ENCODE results near the gene ABCA2. TPM values are rescaled to one million over a fixed set of nuclear protein-coding genes. Genes with fewer than 3 reads are reported as not detected.

The ABCA2 gene
- total and polyA plus RNA-seq, 8 donors = 20.8 to 34.8 (median 29.8) TPM

- no peaks in the 10 kb centered on the region for H3K27me3 ChIP-seq
- H3K36me3 ChIP-seq = no peaks in the 10 kb centered on the region
- peaks cover 0 to 10% of the 10 kb centered on the region in 2 donors for H3K4me1 ChIP-seq
- TF ChIP-seq CTCF (IDR thresholded peaks at IDR 0.05) = no peak
- intact Hi-C loops (cut with DNase I) = no loop called here
- no peak overlapping the region for H3K27ac ChIP-seq
- H3K9me3 ChIP-seq = no peaks in the 10 kb centered on the region
- no peak overlapping the region for H3K4me3 ChIP-seq
- ATAC-seq = no peak
- no peak for DNase-seq
These were observed 68.9 kb downstream of the ABCA2 start for GRCh38 chr9:136958898-136959850.

DNA sequence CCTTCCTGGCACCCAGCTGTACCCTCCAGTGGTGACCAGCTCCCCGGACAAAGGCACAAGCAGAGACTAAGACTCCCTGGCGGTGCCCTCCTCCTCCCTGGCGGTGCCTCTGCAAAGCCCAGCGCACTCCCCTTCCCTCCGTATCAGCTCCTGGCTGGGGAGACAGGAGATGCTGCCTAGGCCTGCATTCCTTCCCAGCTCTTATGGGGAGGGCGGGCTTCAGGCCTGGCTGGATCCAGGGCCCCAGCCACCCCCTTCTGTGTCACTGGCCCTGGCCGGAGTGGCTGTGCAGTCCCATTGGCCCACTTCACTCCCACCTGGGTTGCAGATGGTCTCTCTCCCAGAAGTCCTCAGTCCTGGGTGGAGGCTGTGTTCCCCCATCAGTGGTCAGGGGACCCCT is 69.6 kb downstream of the ABCA2 start:
- no peaks in the 10 kb centered on the region for H3K27me3 ChIP-seq
- TF ChIP-seq CTCF (IDR thresholded peaks at IDR 0.05) = no peak
- intact Hi-C loops (cut with DNase I) = no loop called here
- H3K36me3 ChIP-seq = no peaks in the 10 kb centered on the region
- H3K27ac ChIP-seq = no peak overlapping the region
- no peak overlapping the region for H3K4me3 ChIP-seq
- peaks cover 0 to 7% of the 10 kb centered on the region in 2 donors for H3K4me1 ChIP-seq
- H3K9me3 ChIP-seq = no peaks in the 10 kb centered on the region
- DNase-seq = no peak
- no peak for ATAC-seq

DNA sequence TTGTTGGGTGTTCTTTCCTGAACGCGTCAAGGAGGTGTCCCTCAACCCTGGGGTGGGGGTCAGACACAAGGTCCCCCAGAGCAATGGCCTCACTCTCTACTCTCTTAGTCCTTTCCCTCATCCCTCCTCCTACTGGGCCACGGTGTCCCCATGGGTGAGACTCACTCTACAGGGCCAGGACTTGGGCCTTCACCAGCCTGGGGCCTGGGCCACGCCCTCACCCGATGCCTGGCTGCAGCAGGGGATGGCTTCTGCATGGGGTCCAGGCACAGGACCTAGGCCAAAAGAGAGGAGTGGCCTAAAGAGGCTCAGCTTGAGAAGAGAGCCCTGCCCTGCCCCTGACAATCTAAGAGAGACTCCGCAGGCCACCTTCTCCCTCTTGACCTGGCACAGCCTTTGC is 70.1 kb downstream of the ABCA2 start:
- H3K4me3 ChIP-seq = no peak overlapping the region
- no peak overlapping the region for H3K27ac ChIP-seq
- ATAC-seq = no peak
- peak in 1 of 4 donors; percentile 53 for DNase-seq
- TF ChIP-seq CTCF (IDR thresholded peaks at IDR 0.05) = no peak
- peaks cover 0 to 7% of the 10 kb centered on the region in 2 donors for H3K4me1 ChIP-seq
- H3K27me3 ChIP-seq = no peaks in the 10 kb centered on the region
- intact Hi-C loops (cut with DNase I) = no loop called here
- H3K9me3 ChIP-seq = no peaks in the 10 kb centered on the region
- H3K36me3 ChIP-seq = no peaks in the 10 kb centered on the region

GRCh38 chr9:136957461-136957860 is 70.6 kb downstream of the ABCA2 start:
- Histone ChIP-seq H3K4me3 (no peak overlapping the region), H3K27me3 (no peaks in the 10 kb centered on the region), H3K36me3 (no peaks in the 10 kb centered on the region), H3K9me3 (no peaks in the 10 kb centered on the region), H3K27ac (no peak overlapping the region), H3K4me1 (peaks cover 0 to 7% of the 10 kb centered on the region in 2 donors)
- ATAC-seq = no peak
- intact Hi-C loops (cut with DNase I) = no loop called here
- DNase-seq = no peak
- TF ChIP-seq CTCF (IDR thresholded peaks at IDR 0.05) = no peak

Other genes with a start within 250 kb of the ABCA2 start
Only the 30 nearest of the 38 such genes appear.
- gene AJM1, start 185.8 kb downstream of the ABCA2 start, total RNA-seq = 1 to 10 TPM; 1.7 to 2.6 TPM
- gene AJM1, start 185.8 kb downstream of the ABCA2 start, polyA plus RNA-seq (ENCODE audit: insufficient read length in 6 of 6) = 1 to 10 TPM in 4 of 6 donors, under 1 TPM in 2; 0.59 to 1.8 (median 1.1) TPM
- gene PHPT1, start 178.8 kb downstream of the ABCA2 start, total RNA-seq = 100 to 1,000 TPM; 118 to 151 TPM
- gene PHPT1, start 178.8 kb downstream of the ABCA2 start, polyA plus RNA-seq (ENCODE audit: insufficient read length in 6 of 6) = 100 to 1,000 TPM in 2 of 6 donors, 10 to 100 TPM in 4; 66.1 to 124 (median 90.3) TPM
- gene MAMDC4, start 175.9 kb downstream of the ABCA2 start, total RNA-seq = 10 to 100 TPM; 14.7 to 16.0 TPM
- gene MAMDC4, start 175.9 kb downstream of the ABCA2 start, polyA plus RNA-seq (ENCODE audit: insufficient read length in 6 of 6) = 1 to 10 TPM; 5.3 to 9.9 (median 7.4) TPM
- 100 to 1,000 TPM; 247 to 288 TPM for gene EDF1, start 161.9 kb downstream of the ABCA2 start, total RNA-seq
- gene EDF1, start 161.9 kb downstream of the ABCA2 start, polyA plus RNA-seq (ENCODE audit: insufficient read length in 6 of 6) = 100 to 1,000 TPM; 339 to 408 (median 377) TPM
- 10 to 100 TPM; 17.2 to 22.4 TPM for gene TRAF2, start 141.7 kb downstream of the ABCA2 start, total RNA-seq
- gene TRAF2, start 141.7 kb downstream of the ABCA2 start, polyA plus RNA-seq (ENCODE audit: insufficient read length in 6 of 6) = 10 to 100 TPM; 12.4 to 16.3 (median 14.6) TPM
- gene FBXW5, start 83.5 kb downstream of the ABCA2 start, total RNA-seq = 100 to 1,000 TPM in 1 of 2 donors, 10 to 100 TPM in 1; 98.5 to 111 TPM
- 10 to 100 TPM; 33.0 to 59.6 (median 43.6) TPM for gene FBXW5, start 83.5 kb downstream of the ABCA2 start, polyA plus RNA-seq (ENCODE audit: insufficient read length in 6 of 6)
- gene C8G, start 83.0 kb downstream of the ABCA2 start, total RNA-seq = 1 to 10 TPM; 1.2 TPM
- gene C8G, start 83.0 kb downstream of the ABCA2 start, polyA plus RNA-seq (ENCODE audit: insufficient read length in 6 of 6) = under 1 TPM; 0.47 to 0.90 (median 0.72) TPM
- gene LCN12, start 76.0 kb downstream of the ABCA2 start, total RNA-seq = 1 to 10 TPM; 2.1 to 4.5 TPM
- 10 to 100 TPM in 5 of 6 donors, 1 to 10 TPM in 1; 7.0 to 28.0 (median 17.6) TPM for gene LCN12, start 76.0 kb downstream of the ABCA2 start, polyA plus RNA-seq (ENCODE audit: insufficient read length in 6 of 6)
- gene PTGDS, start 50.7 kb downstream of the ABCA2 start, total RNA-seq = 100 to 1,000 TPM; 133 to 137 TPM
- 10 to 100 TPM; 23.7 to 59.8 (median 31.2) TPM for gene PTGDS, start 50.7 kb downstream of the ABCA2 start, polyA plus RNA-seq (ENCODE audit: insufficient read length in 6 of 6)
- gene LCNL1, start 45.2 kb downstream of the ABCA2 start, total RNA-seq = 1 to 10 TPM; 2.0 to 2.3 TPM
- gene LCNL1, start 45.2 kb downstream of the ABCA2 start, polyA plus RNA-seq (ENCODE audit: insufficient read length in 6 of 6) = 1 to 10 TPM in 4 of 6 donors, under 1 TPM in 2; 0.38 to 2.7 (median 1.1) TPM
- gene PAXX, start 35.8 kb downstream of the ABCA2 start, total RNA-seq = 10 to 100 TPM; 34.2 to 56.6 TPM
- gene PAXX, start 35.8 kb downstream of the ABCA2 start, polyA plus RNA-seq (ENCODE audit: insufficient read length in 6 of 6) = 10 to 100 TPM; 28.1 to 47.6 (median 33.7) TPM
- 10 to 100 TPM; 39.7 to 85.4 TPM for gene CLIC3, start 31.7 kb downstream of the ABCA2 start, total RNA-seq
- gene CLIC3, start 31.7 kb downstream of the ABCA2 start, polyA plus RNA-seq (ENCODE audit: insufficient read length in 6 of 6) = 10 to 100 TPM; 30.7 to 56.2 (median 42.2) TPM
- gene FUT7, start 3.9 kb upstream of the ABCA2 start, total RNA-seq = 1 to 10 TPM in 1 of 2 donors, under 1 TPM in 1; 0.17 to 2.9 TPM
- under 1 TPM in 3 of 6 donors, not detected in 3; 0.08 to 0.11 (median 0.09) TPM for gene FUT7, start 3.9 kb upstream of the ABCA2 start, polyA plus RNA-seq (ENCODE audit: insufficient read length in 6 of 6)
- gene NPDC1, start 17.9 kb upstream of the ABCA2 start, total RNA-seq = 100 to 1,000 TPM; 104 to 105 TPM
- gene NPDC1, start 17.9 kb upstream of the ABCA2 start, polyA plus RNA-seq (ENCODE audit: insufficient read length in 6 of 6) = 10 to 100 TPM; 24.4 to 48.9 (median 25.2) TPM
- under 1 TPM; 0.71 to 0.87 TPM for gene ENTPD2, start 25.8 kb upstream of the ABCA2 start, total RNA-seq
- 1 to 10 TPM; 1.7 to 4.7 (median 3.0) TPM for gene ENTPD2, start 25.8 kb upstream of the ABCA2 start, polyA plus RNA-seq (ENCODE audit: insufficient read length in 6 of 6)
- 1 to 10 TPM; 2.7 to 4.6 TPM for gene SAPCD2, start 42.3 kb upstream of the ABCA2 start, total RNA-seq
- 10 to 100 TPM in 3 of 6 donors, 1 to 10 TPM in 3; 8.5 to 15.1 (median 10.4) TPM for gene SAPCD2, start 42.3 kb upstream of the ABCA2 start, polyA plus RNA-seq (ENCODE audit: insufficient read length in 6 of 6)
- gene UAP1L1, start 49.3 kb upstream of the ABCA2 start, total RNA-seq = 10 to 100 TPM; 28.1 to 43.1 TPM
- gene UAP1L1, start 49.3 kb upstream of the ABCA2 start, polyA plus RNA-seq (ENCODE audit: insufficient read length in 6 of 6) = 1 to 10 TPM; 4.6 to 8.8 (median 6.0) TPM
- gene MAN1B1, start 58.7 kb upstream of the ABCA2 start, total RNA-seq = 10 to 100 TPM; 51.5 to 54.9 TPM
- 10 to 100 TPM; 62.7 to 74.9 (median 66.9) TPM for gene MAN1B1, start 58.7 kb upstream of the ABCA2 start, polyA plus RNA-seq (ENCODE audit: insufficient read length in 6 of 6)
- gene DPP7, start 86.5 kb upstream of the ABCA2 start, total RNA-seq = 100 to 1,000 TPM; 144 to 165 TPM
- gene DPP7, start 86.5 kb upstream of the ABCA2 start, polyA plus RNA-seq (ENCODE audit: insufficient read length in 6 of 6) = 10 to 100 TPM; 35.8 to 53.6 (median 47.7) TPM
- gene GRIN1, start 110.9 kb upstream of the ABCA2 start, total RNA-seq = under 1 TPM; 0.17 to 0.55 TPM
- under 1 TPM; 0.15 to 0.38 (median 0.28) TPM for gene GRIN1, start 110.9 kb upstream of the ABCA2 start, polyA plus RNA-seq (ENCODE audit: insufficient read length in 6 of 6)
- gene LRRC26, start 141.8 kb upstream of the ABCA2 start, total RNA-seq = under 1 TPM in 1 of 2 donors, not detected in 1; 0.55 TPM
- gene LRRC26, start 141.8 kb upstream of the ABCA2 start, polyA plus RNA-seq (ENCODE audit: insufficient read length in 6 of 6) = under 1 TPM in 3 of 6 donors, not detected in 3; 0.23 to 0.63 (median 0.25) TPM
- gene TMEM210, start 143.8 kb upstream of the ABCA2 start, total RNA-seq = not detected
- gene TMEM210, start 143.8 kb upstream of the ABCA2 start, polyA plus RNA-seq (ENCODE audit: insufficient read length in 6 of 6) = not detected
- gene ANAPC2, start 160.3 kb upstream of the ABCA2 start, total RNA-seq = 10 to 100 TPM; 43.5 to 52.3 TPM
- 10 to 100 TPM; 42.1 to 58.8 (median 44.3) TPM for gene ANAPC2, start 160.3 kb upstream of the ABCA2 start, polyA plus RNA-seq (ENCODE audit: insufficient read length in 6 of 6)
- gene SSNA1, start 160.4 kb upstream of the ABCA2 start, total RNA-seq = 10 to 100 TPM; 59.1 to 68.0 TPM
- 10 to 100 TPM; 38.7 to 53.6 (median 52.1) TPM for gene SSNA1, start 160.4 kb upstream of the ABCA2 start, polyA plus RNA-seq (ENCODE audit: insufficient read length in 6 of 6)
- gene TPRN, start 172.5 kb upstream of the ABCA2 start, total RNA-seq = 10 to 100 TPM; 21.6 to 21.7 TPM
- gene TPRN, start 172.5 kb upstream of the ABCA2 start, polyA plus RNA-seq (ENCODE audit: insufficient read length in 6 of 6) = 10 to 100 TPM in 3 of 6 donors, 1 to 10 TPM in 3; 6.7 to 13.8 (median 9.4) TPM
- 10 to 100 TPM; 30.6 to 31.7 TPM for gene TMEM203, start 177.4 kb upstream of the ABCA2 start, total RNA-seq
- gene TMEM203, start 177.4 kb upstream of the ABCA2 start, polyA plus RNA-seq (ENCODE audit: insufficient read length in 6 of 6) = 10 to 100 TPM; 30.4 to 37.8 (median 33.3) TPM
- 10 to 100 TPM; 16.5 to 19.5 TPM for gene NDOR1, start 177.5 kb upstream of the ABCA2 start, total RNA-seq
- gene NDOR1, start 177.5 kb upstream of the ABCA2 start, polyA plus RNA-seq (ENCODE audit: insufficient read length in 6 of 6) = 10 to 100 TPM in 3 of 6 donors, 1 to 10 TPM in 3; 9.1 to 15.4 (median 10.2) TPM
- 1 to 10 TPM; 4.9 to 7.5 TPM for gene RNF208, start 194.0 kb upstream of the ABCA2 start, total RNA-seq
- gene RNF208, start 194.0 kb upstream of the ABCA2 start, polyA plus RNA-seq (ENCODE audit: insufficient read length in 6 of 6) = 1 to 10 TPM; 4.0 to 7.8 (median 5.9) TPM
- gene CYSRT1, start 196.9 kb upstream of the ABCA2 start, total RNA-seq = under 1 TPM; 0.44 to 0.50 TPM
- gene CYSRT1, start 196.9 kb upstream of the ABCA2 start, polyA plus RNA-seq (ENCODE audit: insufficient read length in 6 of 6) = 1 to 10 TPM; 1.4 to 3.7 (median 2.8) TPM
- gene RNF224, start 199.3 kb upstream of the ABCA2 start, total RNA-seq = under 1 TPM; 0.15 to 0.18 TPM
- 1 to 10 TPM; 1.7 to 4.8 (median 3.5) TPM for gene RNF224, start 199.3 kb upstream of the ABCA2 start, polyA plus RNA-seq (ENCODE audit: insufficient read length in 6 of 6)

Data from left lung (tissue), 10 donors.